WTC11 (cell line): ENCODE data around the gene MCUB. TPM values are rescaled to one million over a fixed set of nuclear protein-coding genes. Genes with fewer than 3 reads are reported as not detected.

ENCODE experiments used
- ATAC-seq: fragments of 200-7000 bp; cut with Tn5 transposase; 2 replicates; pipeline ENCODE4 v1.10.0; 2021; ENCODE audit warnings: mild to moderate bottlenecking, moderate library complexity
- CTCF ChIA-PET: fragments of 300-600 bp; sonication (Branson Sonifier 250); formaldehyde crosslinking; loops from one replicate; lab custom pipeline; 2021; ENCODE audit warnings: antibody characterized with exemption; lab: Charles Lee
- POLR2A ChIA-PET: fragments of 350-600 bp; sonication (Branson Sonifier 250); formaldehyde crosslinking; loops from one replicate; lab custom pipeline; 2021; ENCODE audit warnings: antibody characterized with exemption; lab: Charles Lee
- DNase-seq: peaks from one replicate; pipeline ENCODE4 v3.0.0; 2021; ENCODE audit warnings: low spot score
- H3K27ac Mint-ChIP-seq: 2 replicates; pipeline ENCODE4 v1.8.0; 2021; ENCODE audit warnings: mixed read lengths
- H3K27me3 Mint-ChIP-seq: 2 replicates; pipeline ENCODE4 v1.8.0; 2021; ENCODE audit warnings: low read depth, mild to moderate bottlenecking, moderate library complexity, mixed read lengths
- H3K36me3 Mint-ChIP-seq: 2 replicates; pipeline ENCODE4 v1.8.0; 2021; ENCODE audit warnings: mixed read lengths
- H3K4me1 Mint-ChIP-seq: 2 replicates; pipeline ENCODE4 v1.8.0; 2022; ENCODE audit warnings: mixed read lengths
- H3K4me3 Mint-ChIP-seq: 2 replicates; pipeline ENCODE4 v1.8.0; 2021; ENCODE audit warnings: mild to moderate bottlenecking, moderate library complexity, mixed read lengths
- H3K9me3 Mint-ChIP-seq: 2 replicates; pipeline ENCODE4 v1.8.0; 2021; ENCODE audit warnings: mixed read lengths
- AFF4 ChIP-seq: sonication (generic); formaldehyde crosslinking; IDR thresholded peaks from 2 replicates; pipeline ENCODE4 v1.8.1; 2023; ENCODE audit warnings: mild to moderate bottlenecking, missing genetic modification reagents, borderline replicate concordance
- ATF2 ChIP-seq: sonication (generic); formaldehyde crosslinking; IDR thresholded peaks from 2 replicates; pipeline ENCODE4 v1.8.1; 2022; ENCODE audit warnings: low read depth, missing genetic modification reagents, borderline replicate concordance
- CDX4 ChIP-seq: fragments of 250-450 bp; sonication (Bioruptor Pico); IDR thresholded peaks from 2 replicates; pipeline ENCODE4 v1.9.0; 2021; ENCODE audit warnings: moderate library complexity, mild to moderate bottlenecking, inconsistent platforms, borderline replicate concordance
- CREB1 ChIP-seq: sonication (generic); formaldehyde crosslinking; IDR thresholded peaks from 2 replicates; pipeline ENCODE4 v1.8.0; 2023; ENCODE audit warnings: mild to moderate bottlenecking, missing genetic modification reagents
- CREM ChIP-seq: sonication (generic); formaldehyde crosslinking; IDR thresholded peaks from 2 replicates; pipeline ENCODE4 v1.8.1; 2022; ENCODE audit warnings: mild to moderate bottlenecking, missing genetic modification reagents, moderate library complexity
- EMX1 ChIP-seq: fragments of 250-450 bp; sonication (Bioruptor Pico); IDR thresholded peaks from 2 replicates; pipeline ENCODE4 v1.8.0; 2021; ENCODE audit warnings: mild to moderate bottlenecking
- FOXK1 ChIP-seq: sonication (generic); formaldehyde crosslinking; IDR thresholded peaks from 2 replicates; pipeline ENCODE4 v1.8.0; 2022; ENCODE audit warnings: mild to moderate bottlenecking, moderate library complexity, missing genetic modification reagents
- MYBL2 ChIP-seq: sonication (generic); formaldehyde crosslinking; IDR thresholded peaks from 2 replicates; pipeline ENCODE4 v1.8.1; 2023; ENCODE audit warnings: mild to moderate bottlenecking, moderate library complexity, missing genetic modification reagents
- NFYB ChIP-seq: sonication (generic); formaldehyde crosslinking; conservative IDR thresholded peaks from 2 replicates; pipeline ENCODE4 v1.8.0; 2022; ENCODE audit warnings: low read depth, missing genetic modification reagents
- NR3C1 ChIP-seq: sonication (generic); formaldehyde crosslinking; conservative IDR thresholded peaks from 2 replicates; pipeline ENCODE4 v1.8.1; 2023; ENCODE audit warnings: low read depth, mild to moderate bottlenecking, missing genetic modification reagents
- PRDM15 ChIP-seq: sonication (generic); formaldehyde crosslinking; IDR thresholded peaks from 2 replicates; pipeline ENCODE4 v1.8.0; 2022; ENCODE audit warnings: missing genetic modification reagents
- RORB ChIP-seq: fragments of 250-450 bp; sonication (Bioruptor Pico); IDR thresholded peaks from 2 replicates; pipeline ENCODE4 v1.9.0; 2021; ENCODE audit warnings: mild to moderate bottlenecking
- SP1 ChIP-seq: sonication (generic); formaldehyde crosslinking; conservative IDR thresholded peaks from 2 replicates; pipeline ENCODE4 v1.8.1; 2022; ENCODE audit warnings: missing genetic modification reagents
- STAT6 ChIP-seq: sonication (generic); formaldehyde crosslinking; conservative IDR thresholded peaks from 2 replicates; pipeline ENCODE4 v1.8.1; 2023; ENCODE audit warnings: mild to moderate bottlenecking, low read depth, missing genetic modification reagents, moderate library complexity
- ZNF423 ChIP-seq: fragments of 250-450 bp; sonication (Bioruptor Pico); IDR thresholded peaks from 2 replicates; pipeline ENCODE4 v2.1.2; 2022; ENCODE audit warnings: mild to moderate bottlenecking, moderate library complexity
- total RNA-seq: library from RNA; stranded (reverse); gene quantifications from 3 replicates; pipeline ENCODE4 v1.2.3, GENCODE V29; 2021
- TF ChIP-seq, protein P1 (sequence below): sonication (generic); formaldehyde crosslinking; IDR thresholded peaks from 2 replicates; pipeline ENCODE4 v1.8.1; 2022; ENCODE audit warnings: mild to moderate bottlenecking, missing genetic modification reagents, moderate library complexity, borderline replicate concordance
- TF ChIP-seq, protein P2 (sequence below): fragments of 200-600 bp; IDR thresholded peaks from 2 replicates; pipeline ENCODE4 v1.8.0; 2022; ENCODE audit warnings: antibody characterized with exemption
- TF ChIP-seq, protein P3 (sequence below): sonication (generic); formaldehyde crosslinking; IDR thresholded peaks from 2 replicates; pipeline ENCODE4 v1.8.0; 2022; ENCODE audit warnings: mild to moderate bottlenecking, missing genetic modification reagents

Gene MCUB
- total RNA-seq, 1 experiment from 2014 or later: 26.8 TPM

DNA sequence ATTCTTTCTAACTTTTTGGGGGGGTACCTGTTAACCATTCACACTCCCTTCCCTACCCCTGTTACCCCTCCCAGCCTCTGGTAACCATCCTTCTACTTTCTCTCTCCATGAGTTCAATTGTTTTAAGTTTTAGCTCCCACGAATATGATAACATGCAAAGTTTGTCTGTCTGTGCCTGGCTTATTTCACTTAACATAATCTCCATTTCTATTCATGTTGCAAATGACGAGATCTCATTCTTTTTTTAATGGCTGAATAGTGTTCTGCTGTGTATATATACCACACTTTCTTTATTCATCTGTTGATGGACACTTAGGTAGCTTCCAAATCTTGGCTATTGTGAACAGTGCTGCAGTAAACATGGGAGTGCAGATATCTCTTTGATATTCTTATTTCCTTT is 41.3 kb downstream of the MCUB start:
- Mint-ChIP-seq H3K27me3 (no peaks in the 10 kb centered on the region; the same call in 1 of the 2 replicates), H3K4me3 (no peak overlapping the region), H3K4me1 (peaks cover 7% of the 10 kb centered on the region), H3K27ac (no peak overlapping the region), H3K36me3 (peaks cover 34% of the 10 kb centered on the region), H3K9me3 (peaks cover 47% of the 10 kb centered on the region)
- ChIA-PET POLR2A (no interaction called here), CTCF (no interaction called here)
- ATAC-seq (no peak), DNase-seq (no peak)
- TF ChIP-seq, protein P1, sequence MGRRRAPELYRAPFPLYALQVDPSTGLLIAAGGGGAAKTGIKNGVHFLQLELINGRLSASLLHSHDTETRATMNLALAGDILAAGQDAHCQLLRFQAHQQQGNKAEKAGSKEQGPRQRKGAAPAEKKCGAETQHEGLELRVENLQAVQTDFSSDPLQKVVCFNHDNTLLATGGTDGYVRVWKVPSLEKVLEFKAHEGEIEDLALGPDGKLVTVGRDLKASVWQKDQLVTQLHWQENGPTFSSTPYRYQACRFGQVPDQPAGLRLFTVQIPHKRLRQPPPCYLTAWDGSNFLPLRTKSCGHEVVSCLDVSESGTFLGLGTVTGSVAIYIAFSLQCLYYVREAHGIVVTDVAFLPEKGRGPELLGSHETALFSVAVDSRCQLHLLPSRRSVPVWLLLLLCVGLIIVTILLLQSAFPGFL (CRISPR knock-in tag): no peak
- TF ChIP-seq NR3C1 (CRISPR knock-in tag) (no peak), RORB (CRISPR knock-in tag) (no peak), ATF2 (CRISPR knock-in tag) (no peak), MYBL2 (CRISPR knock-in tag) (no peak), EMX1 (CRISPR knock-in tag) (no peak), ZNF423 (CRISPR knock-in tag) (no peak), SP1 (CRISPR knock-in tag) (no peak)
- TF ChIP-seq, protein P2, sequence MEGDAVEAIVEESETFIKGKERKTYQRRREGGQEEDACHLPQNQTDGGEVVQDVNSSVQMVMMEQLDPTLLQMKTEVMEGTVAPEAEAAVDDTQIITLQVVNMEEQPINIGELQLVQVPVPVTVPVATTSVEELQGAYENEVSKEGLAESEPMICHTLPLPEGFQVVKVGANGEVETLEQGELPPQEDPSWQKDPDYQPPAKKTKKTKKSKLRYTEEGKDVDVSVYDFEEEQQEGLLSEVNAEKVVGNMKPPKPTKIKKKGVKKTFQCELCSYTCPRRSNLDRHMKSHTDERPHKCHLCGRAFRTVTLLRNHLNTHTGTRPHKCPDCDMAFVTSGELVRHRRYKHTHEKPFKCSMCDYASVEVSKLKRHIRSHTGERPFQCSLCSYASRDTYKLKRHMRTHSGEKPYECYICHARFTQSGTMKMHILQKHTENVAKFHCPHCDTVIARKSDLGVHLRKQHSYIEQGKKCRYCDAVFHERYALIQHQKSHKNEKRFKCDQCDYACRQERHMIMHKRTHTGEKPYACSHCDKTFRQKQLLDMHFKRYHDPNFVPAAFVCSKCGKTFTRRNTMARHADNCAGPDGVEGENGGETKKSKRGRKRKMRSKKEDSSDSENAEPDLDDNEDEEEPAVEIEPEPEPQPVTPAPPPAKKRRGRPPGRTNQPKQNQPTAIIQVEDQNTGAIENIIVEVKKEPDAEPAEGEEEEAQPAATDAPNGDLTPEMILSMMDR: no peak

DNA sequence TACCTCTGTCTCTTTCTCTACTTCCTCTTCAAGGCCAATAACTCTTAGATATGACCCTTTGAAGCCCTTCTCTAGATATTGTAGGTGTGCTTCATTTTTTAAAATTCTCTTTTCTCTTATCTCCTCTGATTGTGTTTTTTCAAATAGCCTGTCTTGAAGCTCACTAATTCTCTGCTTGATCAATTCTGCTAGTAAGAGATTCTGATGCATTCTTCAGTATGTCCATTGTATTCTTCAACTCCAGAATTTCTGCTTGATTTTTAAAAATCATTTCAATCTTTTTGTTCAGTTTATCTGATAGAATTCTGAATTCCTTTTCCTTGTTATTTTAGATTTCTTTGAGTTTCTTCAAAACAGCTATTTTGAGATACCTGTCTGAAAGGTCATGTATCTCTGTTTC is 47.9 kb downstream of the MCUB start:
- DNase-seq: no peak
- TF ChIP-seq NFYB (no peak), CREB1 (CRISPR knock-in tag) (no peak), PRDM15 (CRISPR knock-in tag) (no peak), RORB (CRISPR knock-in tag) (no peak), FOXK1 (CRISPR knock-in tag) (no peak), STAT6 (CRISPR knock-in tag) (no peak), CREM (no peak), CDX4 (CRISPR knock-in tag) (no peak), AFF4 (CRISPR knock-in tag) (no peak)
- TF ChIP-seq, protein P1 (CRISPR knock-in tag): no peak
- TF ChIP-seq, protein P3, sequence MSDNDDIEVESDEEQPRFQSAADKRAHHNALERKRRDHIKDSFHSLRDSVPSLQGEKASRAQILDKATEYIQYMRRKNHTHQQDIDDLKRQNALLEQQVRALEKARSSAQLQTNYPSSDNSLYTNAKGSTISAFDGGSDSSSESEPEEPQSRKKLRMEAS: no peak

More for the DNA sequence above, 47.9 kb downstream of the MCUB start:
- POLR2A ChIA-PET: no interaction called here
- no peaks in the 10 kb centered on the region for H3K4me1 Mint-ChIP-seq
- no peak overlapping the region for H3K27ac Mint-ChIP-seq
- peaks cover 35% of the 10 kb centered on the region for H3K9me3 Mint-ChIP-seq
- peaks cover 23% of the 10 kb centered on the region for H3K36me3 Mint-ChIP-seq
- no peak for ATAC-seq
- CTCF ChIA-PET: no interaction called here
- H3K27me3 Mint-ChIP-seq: no peaks in the 10 kb centered on the region; the same call in 1 of the 2 replicates
- H3K4me3 Mint-ChIP-seq: no peak overlapping the region
